Adipose tissue (tissue), 3 donors: Measurements from ENCODE around the gene RPL10. TPM values are rescaled to one million over a fixed set of nuclear protein-coding genes. Genes with fewer than 3 reads are reported as not detected.
A peak's percentile ranks its signal among the peaks of the same experiment; 100 is the strongest.
"Not testable (repeated sequence)": the region's sequence is repeated elsewhere in the genome, so short reads cannot be mapped to it uniquely, and the experiment has no call there.

ENCODE experiments used
- H3K27ac ChIP-seq: one replicate; pipeline ENCODE4 v1.5.1; 2013; ENCODE audit warnings: low read depth, low read length
- WGBS, 3 donors: extraction: QIAGEN DNeasy Blood & Tissue Kit; methylation state at CpG; one replicate each; pipeline ENCODE4 v1.1.7; 2013; 5-methylcytosine and 5-hydroxymethylcytosine counted together
- polyA plus RNA-seq, 3 donors: library from polyadenylated mRNA; stranded (reverse); fragments of 200-250 nt; gene quantifications; one replicate each; pipeline ENCODE4 v1.2.3, GENCODE V29; 2013
- donor health status: healthy with polysubstance abuse.
- donor health status: Bipolar disorder and iron deficiency.
- donor health status: healthy.

Gene RPL10
- polyA plus RNA-seq, 3 donors: 6,483 to 8,176 (median 7,781) TPM

- 0 to 18% methylated on average over 13 of the region's 121 CpGs; no CpG with 5 or more reads in 1 of the 3 donors for WGBS, 3 donors
- not testable (repeated sequence) for H3K27ac ChIP-seq
Observed at GRCh38 chrX:154389812-154390747, 8.1 kb upstream of the RPL10 start.

GRCh38 chrX:154396363-154396762 is 1.8 kb upstream of the RPL10 start:
- 48 to 91% (median 86%) methylated on average over 15 to 17 of the region's 17 CpGs for WGBS, 3 donors
- not testable (repeated sequence) for H3K27ac ChIP-seq

- H3K27ac ChIP-seq: peak overlapping the region; percentile 93
- WGBS, 3 donors: 3 to 40% (median 3%) methylated on average over 32 to 53 of the region's 53 CpGs
Observed at GRCh38 chrX:154396973-154397887, 947 bp upstream of the RPL10 start.

GRCh38 chrX:154398668-154399526 is 720 bp downstream of the RPL10 start:
- WGBS, 3 donors: 1 to 36% (median 1%) methylated on average over 49 of the region's 49 CpGs
- peak overlapping the region; percentile 91 for H3K27ac ChIP-seq

- no peak overlapping the region for H3K27ac ChIP-seq
- WGBS, 3 donors: 24 to 58% (median 42%) methylated on average over 14 of the region's 14 CpGs
Observed at GRCh38 chrX:154399527-154400368, 1.6 kb downstream of the RPL10 start.

GRCh38 chrX:154400369-154400817 is 2.2 kb downstream of the RPL10 start:
- not testable (repeated sequence) for H3K27ac ChIP-seq
- 54 to 84% (median 81%) methylated on average over 5 to 6 of the region's 6 CpGs for WGBS, 3 donors

GRCh38 chrX:154401045-154401799 is 3.0 kb downstream of the RPL10 start:
- H3K27ac ChIP-seq: no peak overlapping the region
- 36 to 57% (median 44%) methylated on average over 5 to 6 of the region's 6 CpGs for WGBS, 3 donors

- no peak overlapping the region for H3K27ac ChIP-seq
- WGBS, 3 donors: 33 to 69% (median 67%) methylated on average over 6 of the region's 6 CpGs
Observed at GRCh38 chrX:154401918-154402621, 3.9 kb downstream of the RPL10 start.

- 75 to 82% (median 79%) methylated on average over 15 to 19 of the region's 19 CpGs for WGBS, 3 donors
- H3K27ac ChIP-seq: no peak overlapping the region
Observed at GRCh38 chrX:154402622-154403127, 4.5 kb downstream of the RPL10 start.

- H3K27ac ChIP-seq: no peak overlapping the region
- 87 to 92% (median 88%) methylated on average over 9 to 10 of the region's 10 CpGs for WGBS, 3 donors
Observed at GRCh38 chrX:154403192-154403591, 5.0 kb downstream of the RPL10 start.

GRCh38 chrX:154403858-154404257 is 5.7 kb downstream of the RPL10 start:
- 77 to 96% (median 94%) methylated on average over 4 of the region's 4 CpGs for WGBS, 3 donors
- no peak overlapping the region for H3K27ac ChIP-seq

- no peak overlapping the region for H3K27ac ChIP-seq
- WGBS, 3 donors: 87 to 93% (median 90%) methylated on average over 12 to 16 of the region's 16 CpGs
Observed at GRCh38 chrX:154404625-154405192, 6.5 kb downstream of the RPL10 start.

GRCh38 chrX:154408659-154409221 is 10.6 kb downstream of the RPL10 start:
- WGBS, 3 donors: 28 to 70% (median 56%) methylated on average over 9 to 10 of the region's 10 CpGs
- no peak overlapping the region for H3K27ac ChIP-seq

GRCh38 chrX:154409222-154409871 is 11.2 kb downstream of the RPL10 start, which contains the start of gene DNASE1L1:
DNASE1L1 (minus strand) TSS chrX:154409254; CDS start chrX:154405568, 3,686 bp downstream.
- 27 to 54% (median 49%) methylated on average over 24 to 26 of the region's 26 CpGs for WGBS, 3 donors
- no peak within 1 kb of the TSS for H3K27ac ChIP-seq

- no peak overlapping the region for H3K27ac ChIP-seq
- 1 to 49% (median 1%) methylated on average over 16 to 28 of the region's 29 CpGs for WGBS, 3 donors
Observed at GRCh38 chrX:154411981-154412340, 13.8 kb downstream of the RPL10 start.
